Small intestine (tissue), 7 donors: ENCODE results near the gene CORO1A. TPM values are rescaled to one million over a fixed set of nuclear protein-coding genes. Genes with fewer than 3 reads are reported as not detected.

Source experiments
- DNase-seq, 2 donors: peaks; one replicate each; pipeline versions ENCODE4 v3.0.0 to v3.0.0-alpha.2; 2013
- FAIRE-seq: peaks from 2 replicates; lab custom pipeline; 2012; peaks lifted over from hg19 to GRCh38; lab: Jason Lieb, UNC
- H3K27ac ChIP-seq, 3 donors: one replicate each; pipeline ENCODE4 v1.5.1; 2013; ENCODE audit warnings: low read length in 2 of 3, mild to moderate bottlenecking in 2 of 3, control low read depth in 1 of 3, inconsistent platforms in 1 of 3, low read depth in 1 of 3, moderate library complexity in 1 of 3
- H3K27me3 ChIP-seq, 3 donors: one replicate each; pipeline ENCODE4 v1.6.1; 2013; ENCODE audit warnings: low read length in 3 of 3, inconsistent platforms in 1 of 3; ENCODE audit not compliant: control insufficient read depth in 3 of 3, insufficient read depth in 3 of 3
- H3K36me3 ChIP-seq, 3 donors: one replicate each; pipeline ENCODE4 v1.6.1; 2013; ENCODE audit warnings: low read length in 3 of 3, inconsistent platforms in 1 of 3, low read depth in 1 of 3, mild to moderate bottlenecking in 1 of 3, moderate library complexity in 1 of 3; ENCODE audit not compliant: control insufficient read depth in 3 of 3, insufficient read depth in 2 of 3
- H3K4me1 ChIP-seq, 3 donors: one replicate each; pipeline ENCODE4 v1.6.1; 2013; ENCODE audit warnings: low read length in 2 of 3, inconsistent platforms in 1 of 3, low read depth in 1 of 3, mild to moderate bottlenecking in 1 of 3, moderate library complexity in 1 of 3; ENCODE audit not compliant: control insufficient read depth in 3 of 3, insufficient read depth in 2 of 3
- H3K4me3 ChIP-seq, 3 donors: one replicate each; pipeline ENCODE4 v1.5.1; 2013; ENCODE audit warnings: low read length in 3 of 3, control low read depth in 1 of 3, inconsistent platforms in 1 of 3, low read depth in 1 of 3, mild to moderate bottlenecking in 1 of 3, moderate library complexity in 1 of 3
- H3K9me3 ChIP-seq, 2 donors: one replicate each; pipeline ENCODE4 v1.6.1; 2013; ENCODE audit warnings: low read depth in 1 of 2, low read length in 1 of 2; ENCODE audit not compliant: control insufficient read depth in 2 of 2, insufficient read depth in 1 of 2
- WGBS, 3 donors: extraction: QIAGEN DNeasy Blood & Tissue Kit; methylation state at CpG; one replicate each; pipeline ENCODE4 v1.1.7; 2013; 5-methylcytosine and 5-hydroxymethylcytosine counted together
- polyA plus RNA-seq, 4 donors: library from polyadenylated mRNA; stranded (reverse) in 3 of 4; unstranded in 1 of 4; fragments of 200-250 nt in 3 of 4; fragments of 120-200 nt in 1 of 4; gene quantifications; one replicate each; pipeline versions ENCODE4 v1.2.1 to v1.2.3, GENCODE V29; 2013
- donor health status: healthy with polysubstance abuse.
- donor health status: control.
- donor health status: control.
- donor health status: Bipolar disorder and iron deficiency.
- donor health status: healthy.

CORO1A gene
- polyA plus RNA-seq, 4 donors, result 27.3 to 65.7 (median 32.7) TPM

DNA sequence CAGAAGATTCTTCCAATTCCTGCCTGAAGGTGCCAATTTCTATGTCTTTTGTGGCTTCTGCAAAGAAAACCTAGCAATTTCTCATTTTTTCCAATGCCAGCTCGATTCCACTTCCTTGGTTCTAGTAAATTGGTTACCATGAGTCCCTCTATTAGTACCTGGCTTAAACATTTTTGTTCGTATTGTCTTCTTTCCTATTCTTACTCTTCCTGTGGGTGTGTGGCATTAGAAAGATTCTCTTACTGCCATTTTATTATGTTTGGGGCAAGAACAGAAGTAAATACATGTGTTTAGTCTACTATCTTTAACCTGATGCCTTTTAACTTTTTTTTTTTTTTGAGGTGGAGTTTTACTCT, 40.1 kb upstream of the CORO1A start:
- H3K4me1 ChIP-seq, result peaks cover 0 to 7% (median 3%) of the 10 kb centered on the region in 3 donors
- H3K36me3 ChIP-seq, result no peaks in the 10 kb centered on the region
- H3K4me3 ChIP-seq, result no peak overlapping the region
- no peaks in the 10 kb centered on the region for H3K27me3 ChIP-seq
- FAIRE-seq, result no peak
- no peak for DNase-seq
- H3K27ac ChIP-seq, result no peak overlapping the region
- WGBS, 3 donors, result 59 to 65% (median 64%) methylated on average over 2 of the region's 2 CpGs
- H3K9me3 ChIP-seq, result no peaks in the 10 kb centered on the region

DNA sequence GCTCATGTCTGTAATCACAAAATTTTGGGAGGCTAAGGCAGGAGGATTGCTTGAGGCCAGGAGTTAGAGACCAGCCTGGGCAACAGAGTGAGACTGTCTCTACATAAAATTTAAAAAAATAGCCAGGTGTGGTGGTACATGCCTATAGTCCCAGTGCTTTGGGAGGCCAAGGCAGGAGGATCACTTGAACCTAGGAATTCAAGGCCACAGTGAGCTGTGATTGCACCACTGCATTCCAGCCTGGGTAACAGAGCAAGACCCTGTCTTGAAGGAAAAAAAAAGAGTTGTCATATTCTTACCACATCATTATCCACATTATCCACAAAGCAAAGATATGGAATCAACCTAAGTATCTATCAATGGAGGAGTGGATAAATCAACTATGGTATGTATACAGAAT, 39.4 kb upstream of the CORO1A start:
- Histone ChIP-seq H3K4me3 (no peak overlapping the region), H3K27me3 (no peaks in the 10 kb centered on the region), H3K27ac (no peak overlapping the region), H3K4me1 (peaks cover 0 to 7% (median 3%) of the 10 kb centered on the region in 3 donors), H3K36me3 (no peaks in the 10 kb centered on the region), H3K9me3 (peaks cover 0 to 3% of the 10 kb centered on the region in 2 donors)
- FAIRE-seq (no peak), DNase-seq (no peak)

GRCh38 chr16:30144917-30145316, 38.5 kb upstream of the CORO1A start:
- H3K4me3 ChIP-seq, result no peak overlapping the region
- FAIRE-seq (peak; percentile 72), DNase-seq (no peak)
- 38 to 97% (median 67%) methylated on average over 1 of the region's 1 CpG for WGBS, 3 donors
- H3K27me3 ChIP-seq, result no peaks in the 10 kb centered on the region
- peaks cover 0 to 2% (median 0%) of the 10 kb centered on the region in 3 donors for H3K4me1 ChIP-seq
- peaks cover 0 to 8% of the 10 kb centered on the region in 2 donors for H3K9me3 ChIP-seq
- H3K36me3 ChIP-seq, result no peaks in the 10 kb centered on the region
- no peak overlapping the region for H3K27ac ChIP-seq

GRCh38 chr16:30145657-30146056, 37.7 kb upstream of the CORO1A start:
- 32 to 53% (median 48%) methylated on average over 1 of the region's 1 CpG for WGBS, 3 donors
- DNase-seq, result no peak
- H3K27me3 ChIP-seq, result no peaks in the 10 kb centered on the region
- H3K4me3 ChIP-seq, result no peak overlapping the region
- H3K4me1 ChIP-seq, result no peaks in the 10 kb centered on the region
- no peak overlapping the region for H3K27ac ChIP-seq
- peaks cover 0 to 9% of the 10 kb centered on the region in 2 donors for H3K9me3 ChIP-seq
- H3K36me3 ChIP-seq, result no peaks in the 10 kb centered on the region
- no peak for FAIRE-seq

DNA sequence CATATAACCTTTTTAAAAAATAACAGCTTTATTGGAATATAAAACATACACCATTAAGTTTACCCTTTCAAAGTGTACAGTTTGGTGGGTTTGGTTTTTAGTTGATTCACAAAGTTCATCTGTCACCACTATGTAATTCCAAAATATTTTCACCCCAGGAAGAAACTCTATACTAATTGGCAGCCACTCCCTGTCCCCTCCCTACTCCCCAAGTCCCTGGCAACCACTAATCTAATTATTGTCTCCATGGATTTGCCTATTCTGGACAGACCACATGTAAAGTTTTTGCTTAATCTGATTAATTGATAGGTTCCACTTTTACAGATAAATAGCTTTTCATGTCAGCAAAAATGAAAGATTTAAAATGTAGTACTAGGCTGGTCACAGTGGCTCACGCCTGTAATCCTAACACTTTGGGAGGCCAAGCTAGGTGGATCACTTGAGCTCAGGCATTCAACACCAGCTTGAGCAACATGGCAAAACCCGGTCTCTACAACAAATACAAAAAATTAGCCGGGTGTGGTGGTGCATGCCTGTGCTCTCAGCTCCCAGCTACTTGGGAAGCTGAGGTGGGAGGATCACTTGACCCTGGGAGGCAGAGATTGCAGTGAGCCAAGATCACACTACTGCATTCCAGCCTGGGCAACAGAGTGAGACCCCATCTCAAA, 35.4 kb upstream of the CORO1A start:
- WGBS, 3 donors, result 81 to 88% (median 87%) methylated on average over 3 of the region's 3 CpGs
- no peak for FAIRE-seq
- Histone ChIP-seq H3K4me3 (no peak overlapping the region), H3K9me3 (peaks cover 0 to 9% of the 10 kb centered on the region in 2 donors), H3K27ac (no peak overlapping the region), H3K36me3 (no peaks in the 10 kb centered on the region), H3K27me3 (no peaks in the 10 kb centered on the region), H3K4me1 (no peaks in the 10 kb centered on the region)
- DNase-seq, result no peak

- WGBS, 3 donors, result 89 to 93% (median 92%) methylated on average over 5 of the region's 5 CpGs
- Histone ChIP-seq H3K4me1 (no peaks in the 10 kb centered on the region), H3K27me3 (no peaks in the 10 kb centered on the region), H3K36me3 (no peaks in the 10 kb centered on the region), H3K4me3 (no peak overlapping the region), H3K9me3 (peaks cover 0 to 9% of the 10 kb centered on the region in 2 donors), H3K27ac (no peak overlapping the region)
- DNase-seq (no peak), FAIRE-seq (no peak)
These were observed 34.0 kb upstream of the CORO1A start for GRCh38 chr16:30149250-30149930.

GRCh38 chr16:30151091-30151490, 32.3 kb upstream of the CORO1A start:
- H3K27me3 ChIP-seq, result no peaks in the 10 kb centered on the region
- H3K4me1 ChIP-seq, result no peaks in the 10 kb centered on the region
- no peak overlapping the region for H3K27ac ChIP-seq
- peaks cover 0 to 9% of the 10 kb centered on the region in 2 donors for H3K9me3 ChIP-seq
- FAIRE-seq (no peak), DNase-seq (no peak)
- 84 to 95% (median 89%) methylated on average over 7 of the region's 7 CpGs for WGBS, 3 donors
- no peaks in the 10 kb centered on the region for H3K36me3 ChIP-seq
- H3K4me3 ChIP-seq, result no peak overlapping the region

DNA sequence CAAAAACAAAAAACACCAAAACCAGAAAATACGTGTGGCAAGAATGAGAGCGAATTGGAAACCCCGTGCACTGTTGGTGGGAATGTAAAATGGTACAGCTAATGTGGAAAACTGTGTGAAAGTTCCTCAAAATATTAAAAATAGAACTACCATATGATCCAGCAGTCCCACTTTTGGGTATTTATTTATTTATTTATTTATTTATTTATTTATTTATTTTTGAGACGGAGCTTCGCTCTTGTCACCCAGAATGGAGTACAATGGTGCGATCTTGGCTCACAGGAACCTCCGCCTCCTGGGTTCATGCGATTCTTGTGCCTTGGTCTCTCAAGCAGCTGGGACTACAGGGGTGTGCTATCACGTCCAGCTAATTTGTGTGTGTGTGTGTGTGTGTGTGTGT, 30.9 kb upstream of the CORO1A start:
- H3K27ac ChIP-seq, result no peak overlapping the region
- no peaks in the 10 kb centered on the region for H3K27me3 ChIP-seq
- peaks cover 0 to 9% of the 10 kb centered on the region in 2 donors for H3K9me3 ChIP-seq
- no peaks in the 10 kb centered on the region for H3K4me1 ChIP-seq
- 96 to 99% (median 96%) methylated on average over 9 of the region's 9 CpGs for WGBS, 3 donors
- no peak for FAIRE-seq
- H3K4me3 ChIP-seq, result no peak overlapping the region
- no peaks in the 10 kb centered on the region for H3K36me3 ChIP-seq
- no peak for DNase-seq
